Trophoblast cell (in vitro differentiated cells and primary cell): ENCODE measurements around the gene POLR1A.
A peak's percentile ranks its signal among the peaks of the same experiment; 100 is the strongest.

ENCODE experiments used
- DNase-seq, 2 donors: peaks; one replicate each; pipeline ENCODE4 v3.0.0-alpha.2; 2016
- H2AFZ ChIP-seq: 2 replicates; pipeline ENCODE4 v1.6.1; 2013; ENCODE audit warnings: low read length, moderate library complexity, mild to moderate bottlenecking; ENCODE audit not compliant: insufficient read depth, poor library complexity
- H2AK5ac ChIP-seq: 2 replicates; pipeline ENCODE4 v1.6.1; 2013; ENCODE audit warnings: mild to moderate bottlenecking, low read length
- H2BK120ac ChIP-seq: 2 replicates; pipeline ENCODE4 v1.6.1; 2013; ENCODE audit warnings: low read length, mild to moderate bottlenecking, moderate library complexity; ENCODE audit not compliant: insufficient read depth, poor library complexity
- H2BK12ac ChIP-seq: 2 replicates; pipeline ENCODE4 v1.6.1; 2013; ENCODE audit warnings: mild to moderate bottlenecking, low read length, moderate library complexity
- H2BK5ac ChIP-seq: 2 replicates; pipeline ENCODE4 v1.6.1; 2013; ENCODE audit warnings: low read length, low read depth, moderate library complexity, mild to moderate bottlenecking; ENCODE audit not compliant: poor library complexity
- H3K14ac ChIP-seq: 2 replicates; pipeline ENCODE4 v1.6.1; 2013; ENCODE audit warnings: mild to moderate bottlenecking, low read length
- H3K18ac ChIP-seq: 2 replicates; pipeline ENCODE4 v1.6.1; 2013; ENCODE audit warnings: mild to moderate bottlenecking, low read length
- H3K23ac ChIP-seq: 2 replicates; pipeline ENCODE4 v1.6.1; 2013; ENCODE audit warnings: low read length
- H3K27ac ChIP-seq: 2 replicates; pipeline ENCODE4 v1.5.1; 2013; ENCODE audit warnings: low read depth, mild to moderate bottlenecking, inconsistent platforms, low read length, moderate library complexity
- H3K27me3 ChIP-seq: 2 replicates; pipeline ENCODE4 v1.6.1; 2013; ENCODE audit warnings: inconsistent platforms, mild to moderate bottlenecking, low read length, moderate library complexity; ENCODE audit not compliant: insufficient read depth
- H3K36me3 ChIP-seq, 2 experiments: 1 replicate in 1 of 2; 2 replicates in 1 of 2; pipeline ENCODE4 v1.6.1; 2013; ENCODE audit warnings: low read length in 2 of 2, mild to moderate bottlenecking in 2 of 2, moderate library complexity in 1 of 2; ENCODE audit not compliant: insufficient read depth in 2 of 2, control insufficient read depth in 1 of 2
- H3K4ac ChIP-seq: 2 replicates; pipeline ENCODE4 v1.6.1; 2013; ENCODE audit warnings: low read depth, mild to moderate bottlenecking, low read length, moderate library complexity
- H3K4me1 ChIP-seq, 2 experiments: 1 replicate in 1 of 2; 2 replicates in 1 of 2; pipeline ENCODE4 v1.6.1; 2013; ENCODE audit warnings: low read length in 2 of 2, mild to moderate bottlenecking in 2 of 2, moderate library complexity in 1 of 2; ENCODE audit not compliant: insufficient read depth in 2 of 2, control insufficient read depth in 1 of 2
- H3K4me2 ChIP-seq: 2 replicates; pipeline ENCODE4 v1.6.1; 2013; ENCODE audit warnings: inconsistent platforms, mild to moderate bottlenecking, low read length, moderate library complexity
- H3K4me3 ChIP-seq: 2 replicates; pipeline ENCODE4 v1.5.1; 2013; ENCODE audit warnings: mild to moderate bottlenecking, low read depth, low read length, inconsistent platforms
- H3K79me1 ChIP-seq: one replicate; pipeline ENCODE4 v1.6.1; 2013; ENCODE audit warnings: low read length
- H3K79me2 ChIP-seq: 2 replicates; pipeline ENCODE4 v1.6.1; 2013; ENCODE audit warnings: low read length, mild to moderate bottlenecking; ENCODE audit not compliant: control insufficient read depth, insufficient read depth, poor library complexity
- H3K9ac ChIP-seq: 2 replicates; pipeline ENCODE4 v1.6.1; 2013; ENCODE audit warnings: mild to moderate bottlenecking, low read length
- H3K9me3 ChIP-seq: 2 replicates; pipeline ENCODE4 v1.6.1; 2013; ENCODE audit warnings: low read depth, mild to moderate bottlenecking, control low read depth, inconsistent platforms, low read length; ENCODE audit not compliant: insufficient read depth
- H4K12ac ChIP-seq: 2 replicates; pipeline ENCODE4 v1.6.1; 2013; ENCODE audit warnings: low read depth, mild to moderate bottlenecking, low read length, moderate library complexity
- H4K8ac ChIP-seq: 2 replicates; pipeline ENCODE4 v1.6.1; 2013; ENCODE audit warnings: low read depth, mild to moderate bottlenecking, low read length, moderate library complexity
- H4K91ac ChIP-seq: one replicate; pipeline ENCODE4 v1.6.1; 2013; ENCODE audit warnings: low read depth, mild to moderate bottlenecking, low read length, moderate library complexity
- WGBS: extraction: QIAGEN DNeasy Blood & Tissue Kit; methylation state at CpG from one replicate; pipeline ENCODE4 v1.1.7; 2013; ENCODE audit warnings: missing lambda C conversion rate; ENCODE audit not compliant: insufficient read length, insufficient coverage; ENCODE audit errors: extremely low coverage; 5-methylcytosine and 5-hydroxymethylcytosine counted together

The POLR1A gene

DNA sequence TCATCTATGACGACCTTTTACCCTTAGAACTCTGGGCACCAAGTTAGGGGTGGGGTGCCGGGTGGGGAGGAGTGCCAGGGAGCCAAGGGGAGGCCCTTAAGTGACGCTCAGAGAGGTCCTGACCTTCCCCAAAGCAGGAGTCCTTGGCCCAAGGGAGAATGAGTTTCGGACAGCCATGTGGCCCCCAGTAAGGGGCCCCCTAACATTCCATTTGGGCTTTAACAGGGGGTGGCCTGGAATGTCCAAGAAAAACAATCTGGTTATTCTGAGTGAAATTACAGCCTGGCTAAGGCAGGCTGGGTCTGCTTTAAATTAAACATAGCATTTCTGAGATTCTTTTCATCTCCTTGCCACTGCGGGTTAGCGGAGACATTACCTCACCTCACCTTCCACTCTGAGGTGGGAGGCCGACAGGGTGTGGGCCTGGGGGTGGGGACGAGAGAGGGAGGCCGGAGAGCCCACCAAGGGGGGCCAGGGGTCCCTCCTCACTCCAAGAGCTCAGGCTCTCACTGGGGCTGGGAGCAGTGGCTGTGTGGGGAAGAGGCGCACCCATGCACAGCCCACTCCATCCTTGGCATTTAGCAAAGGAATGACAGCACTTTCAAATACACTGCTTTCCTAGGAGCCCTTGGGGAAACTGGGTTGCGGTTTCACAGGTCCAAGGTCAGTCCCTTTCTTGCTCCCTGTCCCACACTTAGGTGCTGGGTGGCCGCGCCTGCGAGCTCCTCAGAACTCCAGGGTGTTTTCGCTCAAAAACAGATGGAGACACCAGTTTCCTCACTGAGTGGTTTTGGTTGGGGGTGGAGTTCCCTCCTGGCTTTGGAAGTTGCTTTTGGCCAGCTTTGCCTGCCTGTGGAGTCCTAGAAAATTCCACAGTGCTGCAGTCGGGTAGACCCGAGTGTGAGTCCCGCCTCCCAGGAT is 107.4 kb downstream of the POLR1A start:
- H3K36me3 ChIP-seq = no peaks in the 10 kb centered on the region
- H3K79me2 ChIP-seq = peaks cover 8% of the 10 kb centered on the region
- peaks cover 33 to 46% of the 10 kb centered on the region in 2 experiments for H3K4me1 ChIP-seq
- H3K79me1 ChIP-seq = peaks cover 30% of the 10 kb centered on the region
- H2AK5ac ChIP-seq = peak overlapping the region; percentile 17
- peak overlapping the region; percentile 97 for H4K91ac ChIP-seq
- H2BK5ac ChIP-seq = peak overlapping the region; percentile 92
- peak in 1 of 2 donors; percentile 66 for DNase-seq
- peak overlapping the region; percentile 93 for H3K27ac ChIP-seq
- H3K4me2 ChIP-seq = peak overlapping the region; percentile 43
- H3K27me3 ChIP-seq = no peaks in the 10 kb centered on the region
- no peaks in the 10 kb centered on the region for H3K9me3 ChIP-seq
- WGBS = no CpG with 5 or more reads among the region's 18 CpGs
- no peak overlapping the region for H3K23ac ChIP-seq
- peak overlapping the region; percentile 97 for H2BK12ac ChIP-seq
- H2AFZ ChIP-seq = peak overlapping the region; percentile 3
- peak overlapping the region; percentile 28 for H3K18ac ChIP-seq
- peak overlapping the region; percentile 99 for H2BK120ac ChIP-seq
- H3K9ac ChIP-seq = no peak overlapping the region
- peak overlapping the region; percentile 49 for H4K12ac ChIP-seq
- peak overlapping the region; percentile 84 for H4K8ac ChIP-seq
- no peak overlapping the region for H3K4me3 ChIP-seq
- peak overlapping the region; percentile 16 for H3K4ac ChIP-seq
- H3K14ac ChIP-seq = peak overlapping the region; percentile 81

DNA sequence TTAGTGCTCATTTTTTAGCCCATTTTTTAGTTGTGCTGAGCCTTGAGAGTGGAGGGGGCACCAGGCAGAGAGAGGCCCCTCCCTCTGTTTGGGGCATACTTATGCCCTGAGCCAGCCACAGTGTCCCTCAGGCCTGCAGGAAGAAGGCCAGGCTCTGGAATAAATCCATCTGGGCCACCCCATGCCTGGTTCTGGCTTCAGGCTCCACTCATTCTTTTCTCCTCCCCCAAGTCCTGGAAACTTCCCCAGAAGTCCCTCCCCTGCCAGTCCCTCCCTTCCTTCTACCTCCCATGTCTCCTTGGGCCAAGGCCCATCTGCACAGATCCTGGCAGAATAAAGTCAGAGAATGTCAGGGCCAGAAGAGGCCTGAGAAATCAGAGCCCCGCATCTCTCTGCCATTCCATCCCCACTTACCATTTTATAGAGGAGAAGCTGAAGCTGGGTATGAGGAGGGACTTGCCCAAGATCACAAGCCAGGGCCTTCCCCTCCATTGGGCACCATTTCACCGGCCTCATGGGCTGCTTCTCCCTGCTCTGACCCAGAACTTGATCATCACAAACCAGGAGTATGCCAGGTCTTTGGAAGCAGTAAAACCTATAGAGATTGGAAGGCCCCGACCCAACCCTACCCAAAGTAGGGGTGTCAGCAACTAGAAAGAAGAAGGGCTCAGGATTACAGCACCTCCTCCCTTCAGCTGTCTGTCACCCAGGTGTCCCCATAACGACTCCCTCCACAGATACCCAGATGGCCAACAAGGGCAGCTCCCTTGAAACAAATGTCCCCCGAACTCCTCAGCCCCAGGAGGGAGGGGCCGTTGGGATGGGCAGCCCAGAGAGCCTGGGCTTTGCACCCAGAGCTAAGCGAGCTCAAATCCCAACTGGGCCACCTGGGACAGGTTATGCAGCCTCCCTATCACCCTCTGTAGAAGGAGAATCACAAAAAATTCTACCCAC is 108.4 kb downstream of the POLR1A start:
- peaks cover 30% of the 10 kb centered on the region for H3K79me1 ChIP-seq
- peak overlapping the region; percentile 38 for H3K4ac ChIP-seq
- peaks cover 8% of the 10 kb centered on the region for H3K79me2 ChIP-seq
- H3K27ac ChIP-seq = peak overlapping the region; percentile 87
- no peak overlapping the region for H3K9ac ChIP-seq
- H2BK12ac ChIP-seq = peak overlapping the region; percentile 97
- no peaks in the 10 kb centered on the region for H3K9me3 ChIP-seq
- peaks cover 33 to 46% of the 10 kb centered on the region in 2 experiments for H3K4me1 ChIP-seq
- no peaks in the 10 kb centered on the region for H3K27me3 ChIP-seq
- no peak for DNase-seq
- H4K8ac ChIP-seq = peak overlapping the region; percentile 84
- H2AK5ac ChIP-seq = peak overlapping the region; percentile 97
- H3K23ac ChIP-seq = no peak overlapping the region
- peak overlapping the region; percentile 41 for H2AFZ ChIP-seq
- peak overlapping the region; percentile 51 for H3K18ac ChIP-seq
- H3K4me3 ChIP-seq = no peak overlapping the region
- peak overlapping the region; percentile 99 for H2BK120ac ChIP-seq
- H2BK5ac ChIP-seq = peak overlapping the region; percentile 92
- no peak overlapping the region for H3K4me2 ChIP-seq
- whole genome bisulfite sequencing = no CpG with 5 or more reads among the region's 7 CpGs
- peak overlapping the region; percentile 97 for H4K91ac ChIP-seq
- H3K36me3 ChIP-seq = no peaks in the 10 kb centered on the region
- H4K12ac ChIP-seq = peak overlapping the region; percentile 67
- H3K14ac ChIP-seq = peak overlapping the region; percentile 81

DNA sequence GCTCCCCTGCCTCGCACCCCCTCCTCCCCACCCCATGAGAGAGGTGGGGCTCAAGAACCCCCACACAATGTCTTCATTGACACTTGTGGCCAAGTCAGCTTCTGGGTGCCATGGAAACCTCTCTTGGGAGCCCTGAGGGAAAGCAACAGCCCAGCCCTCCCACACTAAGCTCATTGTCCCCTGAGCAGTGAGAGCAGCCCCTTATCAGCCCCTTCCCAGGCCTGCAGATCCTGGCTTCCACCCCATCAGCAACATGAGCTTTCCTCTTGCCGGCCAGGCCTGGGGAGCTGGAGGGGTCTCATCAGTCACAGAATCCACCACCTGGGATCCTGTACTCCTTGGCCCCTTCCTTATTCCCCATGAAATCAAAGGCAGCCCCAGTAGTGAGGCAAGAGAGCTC is 109.1 kb downstream of the POLR1A start:
- Histone ChIP-seq H3K4me3 (no peak overlapping the region), H2BK5ac (peak overlapping the region; percentile 81)
- WGBS = no CpG with 5 or more reads among the region's 2 CpGs

More for the DNA sequence above, 109.1 kb downstream of the POLR1A start:
- Histone ChIP-seq H3K79me2 (peaks cover 8% of the 10 kb centered on the region), H3K4me1 (peaks cover 33 to 46% of the 10 kb centered on the region in 2 experiments), H3K18ac (peak overlapping the region; percentile 51), H2BK12ac (peak overlapping the region; percentile 75), H2AFZ (no peak overlapping the region), H4K12ac (no peak overlapping the region), H3K27ac (peak overlapping the region; percentile 87), H4K91ac (peak overlapping the region; percentile 97), H2AK5ac (peak overlapping the region; percentile 75), H3K23ac (no peak overlapping the region), H3K9ac (no peak overlapping the region), H3K36me3 (no peaks in the 10 kb centered on the region), H3K14ac (peak overlapping the region; percentile 66), H3K27me3 (no peaks in the 10 kb centered on the region), H3K79me1 (peaks cover 30% of the 10 kb centered on the region), H3K4ac (peak overlapping the region; percentile 57), H4K8ac (peak overlapping the region; percentile 3), H3K9me3 (no peaks in the 10 kb centered on the region), H3K4me2 (no peak overlapping the region), H2BK120ac (peak overlapping the region; percentile 99)
- DNase-seq = no peak
